Keratinocyte (primary cell): Measurements from ENCODE around the gene OR10P1. TPM values are rescaled to one million over a fixed set of nuclear protein-coding genes. Genes with fewer than 3 reads are reported as not detected.

ENCODE experiments used
- DNase-seq: peaks from one replicate; pipeline ENCODE4 v3.0.0-alpha.2; 2011; ENCODE audit warnings: low read depth, missing footprints, low spot score
- FAIRE-seq: peaks from 2 replicates; lab custom pipeline; 2011; peaks lifted over from hg19 to GRCh38; lab: Jason Lieb, UNC
- H2AFZ ChIP-seq: 2 replicates; pipeline ENCODE4 v1.6.0; 2012; ENCODE audit warnings: low read length, control low read depth, inconsistent platforms; ENCODE audit not compliant: control insufficient read depth
- H3K27ac ChIP-seq: 2 replicates; pipeline ENCODE4 v1.5.1; 2011; ENCODE audit warnings: low read length; ENCODE audit not compliant: control insufficient read depth, insufficient read depth
- H3K27me3 ChIP-seq: 3 replicates; pipeline ENCODE4 v1.6.0; 2011; ENCODE audit warnings: low read length; ENCODE audit not compliant: control insufficient read depth, insufficient read depth; ENCODE audit errors: extremely low read depth
- H3K36me3 ChIP-seq, 2 experiments: 2 replicates in 1 of 2; 3 replicates in 1 of 2; pipeline ENCODE4 v1.5.1; 2011; ENCODE audit warnings: low read length in 2 of 2, mild to moderate bottlenecking in 1 of 2; ENCODE audit not compliant: control insufficient read depth in 2 of 2, insufficient read depth in 2 of 2; ENCODE audit errors: extremely low read depth in 1 of 2
- H3K4me1 ChIP-seq: 3 replicates; pipeline ENCODE4 v1.5.1; 2011; ENCODE audit warnings: low read length; ENCODE audit not compliant: control insufficient read depth, insufficient read depth; ENCODE audit errors: extremely low read depth
- H3K4me2 ChIP-seq: 3 replicates; pipeline ENCODE4 v1.6.0; 2011; ENCODE audit warnings: low read depth, low read length; ENCODE audit not compliant: control insufficient read depth, insufficient read depth; ENCODE audit errors: extremely low read depth
- H3K4me3 ChIP-seq, 3 experiments: fragments of 200-600 bp in 1 of 3; sonication (generic) in 1 of 3; 2 replicates in 2 of 3; 3 replicates in 1 of 3; pipeline ENCODE4 v1.5.1; 2011 to 2016; ENCODE audit warnings: low read length in 3 of 3, mild to moderate bottlenecking in 3 of 3, control low read depth in 2 of 3, inconsistent platforms in 1 of 3, low read depth in 1 of 3, mixed read lengths in 1 of 3, mixed run types in 1 of 3, moderate library complexity in 1 of 3; ENCODE audit not compliant: control insufficient read depth in 2 of 3, insufficient read depth in 2 of 3; ENCODE audit errors: extremely low read depth in 1 of 3
- H3K79me2 ChIP-seq: 2 replicates; pipeline ENCODE4 v1.6.0; 2012; ENCODE audit warnings: low read length; ENCODE audit not compliant: control insufficient read depth, insufficient read depth
- H3K9ac ChIP-seq: 3 replicates; pipeline ENCODE4 v1.6.0; 2011; ENCODE audit warnings: low read length; ENCODE audit not compliant: control insufficient read depth, insufficient read depth; ENCODE audit errors: extremely low read depth
- H3K9me1 ChIP-seq: 3 replicates; pipeline ENCODE4 v1.6.0; 2011; ENCODE audit warnings: low read length; ENCODE audit not compliant: control insufficient read depth, insufficient read depth; ENCODE audit errors: extremely low read depth
- H3K9me3 ChIP-seq: 2 replicates; pipeline ENCODE4 v1.5.1; 2012; ENCODE audit warnings: low read depth, low read length; ENCODE audit not compliant: control insufficient read depth
- H4K20me1 ChIP-seq: 3 replicates; pipeline ENCODE4 v1.6.0; 2011; ENCODE audit warnings: low read length; ENCODE audit not compliant: control insufficient read depth, insufficient read depth; ENCODE audit errors: extremely low read depth
- EZH2 ChIP-seq: IDR thresholded peaks from one replicate; pipeline ENCODE4 v1.6.1; 2012; ENCODE audit warnings: inconsistent platforms, mild to moderate bottlenecking, low read length, moderate library complexity
- dilution Hi-C: fragments of 300-500 bp; cut with MboI; formaldehyde crosslinking; loops from one replicate; pipeline ENCODE4 v1.7.0; 2020; ENCODE audit warnings: low sequenced_read_pairs; ENCODE audit not compliant: extremely low pct_ligation_motif_present
- polyA plus RNA-seq, 5 experiments: library from polyadenylated mRNA; depleted of rRNA in 3 of 5; stranded (reverse) in 3 of 5; stranded (forward) in 1 of 5; unstranded in 1 of 5; fragments of >200 nt; gene quantifications; 1 replicate in 1 of 5; 2 replicates in 3 of 5; 3 replicates in 1 of 5; pipeline versions ENCODE4 v1.2.1 to v1.2.3, GENCODE V29; 2011 to 2012; ENCODE audit warnings: missing spikeins in 2 of 5, low read depth in 1 of 5, low replicate concordance in 1 of 5
- TF ChIP-seq, protein P1 (sequence below), 3 experiments: IDR thresholded peaks in 1 of 3; conservative IDR thresholded peaks in 1 of 3; optimal IDR thresholded peaks in 1 of 3; 2 replicates in 2 of 3; 3 replicates in 1 of 3; pipeline versions ENCODE3 to v1.5.1; 2011; ENCODE audit warnings: low read length in 3 of 3, mild to moderate bottlenecking in 3 of 3, moderate library complexity in 2 of 3, control low read depth in 1 of 3, inconsistent platforms in 1 of 3; ENCODE audit not compliant: insufficient read depth in 2 of 3; ENCODE audit errors: extremely low read depth in 1 of 3

The OR10P1 gene
- polyA plus RNA-seq, 1 donor (not counting 4 experiments of a cell fraction or from before 2014, with no cell fraction given), result not detected

DNA sequence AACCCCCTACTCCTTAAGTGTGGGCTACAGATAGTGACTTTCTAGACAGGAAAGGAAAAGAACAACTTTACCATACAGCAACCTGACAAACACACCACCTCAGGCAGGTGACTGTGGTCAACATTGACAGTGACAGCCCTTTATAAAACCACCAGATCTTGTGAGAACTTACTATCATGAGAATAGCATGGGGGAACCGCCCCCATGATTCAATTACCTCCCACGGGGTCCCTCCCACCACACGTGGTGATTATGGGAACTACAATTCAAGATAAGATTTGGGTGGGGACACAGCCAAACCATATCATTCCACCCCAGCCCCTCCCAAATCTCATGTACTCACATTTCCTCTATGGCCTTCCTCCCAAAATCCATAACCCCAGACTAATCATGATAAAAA, 16.3 kb downstream of the OR10P1 start:
- no peaks in the 10 kb centered on the region for H3K79me2 ChIP-seq
- H3K4me2 ChIP-seq, result no peak overlapping the region
- H3K9me1 ChIP-seq, result no peaks in the 10 kb centered on the region
- no peak overlapping the region for H3K9ac ChIP-seq
- no peaks in the 10 kb centered on the region for H3K4me1 ChIP-seq
- dilution Hi-C loops, result no loop called here
- H3K27me3 ChIP-seq, result no peaks in the 10 kb centered on the region
- no peaks in the 10 kb centered on the region for H3K36me3 ChIP-seq
- H3K4me3 ChIP-seq, result no peak overlapping the region
- no peaks in the 10 kb centered on the region for H3K9me3 ChIP-seq
- H3K27ac ChIP-seq, result no peak overlapping the region
- no peaks in the 10 kb centered on the region for H4K20me1 ChIP-seq
- DNase-seq (no peak), FAIRE-seq (no peak)
- no peak for TF ChIP-seq EZH2
- TF ChIP-seq, protein P1, sequence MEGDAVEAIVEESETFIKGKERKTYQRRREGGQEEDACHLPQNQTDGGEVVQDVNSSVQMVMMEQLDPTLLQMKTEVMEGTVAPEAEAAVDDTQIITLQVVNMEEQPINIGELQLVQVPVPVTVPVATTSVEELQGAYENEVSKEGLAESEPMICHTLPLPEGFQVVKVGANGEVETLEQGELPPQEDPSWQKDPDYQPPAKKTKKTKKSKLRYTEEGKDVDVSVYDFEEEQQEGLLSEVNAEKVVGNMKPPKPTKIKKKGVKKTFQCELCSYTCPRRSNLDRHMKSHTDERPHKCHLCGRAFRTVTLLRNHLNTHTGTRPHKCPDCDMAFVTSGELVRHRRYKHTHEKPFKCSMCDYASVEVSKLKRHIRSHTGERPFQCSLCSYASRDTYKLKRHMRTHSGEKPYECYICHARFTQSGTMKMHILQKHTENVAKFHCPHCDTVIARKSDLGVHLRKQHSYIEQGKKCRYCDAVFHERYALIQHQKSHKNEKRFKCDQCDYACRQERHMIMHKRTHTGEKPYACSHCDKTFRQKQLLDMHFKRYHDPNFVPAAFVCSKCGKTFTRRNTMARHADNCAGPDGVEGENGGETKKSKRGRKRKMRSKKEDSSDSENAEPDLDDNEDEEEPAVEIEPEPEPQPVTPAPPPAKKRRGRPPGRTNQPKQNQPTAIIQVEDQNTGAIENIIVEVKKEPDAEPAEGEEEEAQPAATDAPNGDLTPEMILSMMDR (optimal IDR thresholded peaks at IDR 0.05 in 1 of 3, IDR thresholded peaks at IDR 0.05 in 1 of 3, conservative IDR thresholded peaks at IDR 0.05 in 1 of 3; ENCODE audit: extremely low read depth in 1 of 3, insufficient read depth in 2 of 3, low read length in 3 of 3), result no peak
- no peak overlapping the region for H2AFZ ChIP-seq

DNA sequence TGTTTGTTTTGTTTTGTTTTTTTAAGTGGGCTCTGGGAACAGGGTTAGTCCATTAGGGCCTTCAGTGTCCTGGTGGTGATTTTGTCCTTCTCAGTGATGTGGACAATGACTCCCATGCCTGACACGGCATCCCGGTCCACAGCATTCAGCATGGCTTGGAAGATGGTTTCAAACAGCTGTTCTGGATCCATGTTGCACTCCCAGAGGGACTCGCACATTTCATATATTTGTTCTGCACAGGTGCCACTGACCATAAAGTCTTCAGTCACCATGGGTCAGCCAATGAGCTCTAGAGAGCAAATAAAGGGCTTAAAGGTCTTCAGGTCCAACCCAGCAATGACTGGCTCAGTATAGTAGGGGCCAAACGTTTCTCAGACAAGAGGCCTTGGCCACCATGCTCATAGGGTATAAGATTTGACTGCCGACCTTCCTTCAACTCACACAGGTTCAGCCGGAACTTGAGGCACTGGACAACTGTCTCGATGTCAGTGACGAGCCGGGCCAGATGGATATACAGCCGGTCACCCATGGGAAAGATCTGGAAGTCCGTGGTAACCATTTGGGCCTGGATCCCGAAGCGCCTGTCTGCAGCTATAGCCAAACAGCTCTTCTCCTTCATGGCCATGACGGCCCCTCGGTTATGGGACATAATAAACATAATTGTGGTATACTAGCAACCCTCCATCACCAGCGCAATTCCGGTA, 18.0 kb downstream of the OR10P1 start:
- Histone ChIP-seq H3K4me1 (no peaks in the 10 kb centered on the region), H3K9me3 (no peaks in the 10 kb centered on the region), H4K20me1 (no peaks in the 10 kb centered on the region), H3K9ac (no peak overlapping the region), H3K27me3 (no peaks in the 10 kb centered on the region), H3K9me1 (no peaks in the 10 kb centered on the region), H2AFZ (no peak overlapping the region), H3K4me2 (no peak overlapping the region), H3K79me2 (no peaks in the 10 kb centered on the region), H3K27ac (no peak overlapping the region), H3K4me3 (no peak overlapping the region), H3K36me3 (no peaks in the 10 kb centered on the region)
- dilution Hi-C loops, result no loop called here
- no peak for FAIRE-seq
- no peak for TF ChIP-seq EZH2
- TF ChIP-seq, protein P1 (optimal IDR thresholded peaks at IDR 0.05 in 1 of 3, IDR thresholded peaks at IDR 0.05 in 1 of 3, conservative IDR thresholded peaks at IDR 0.05 in 1 of 3; ENCODE audit: extremely low read depth in 1 of 3, insufficient read depth in 2 of 3, low read length in 3 of 3), result no peak
- DNase-seq, result no peak
